ENCODE data around the gene IRF9. TPM values are rescaled to one million over a fixed set of nuclear protein-coding genes. Genes with fewer than 3 reads are reported as not detected.

IRF9 gene
- total and polyA plus RNA-seq, 2 of the 13 experiments (the other 11 are each of a cell fraction or from before 2014, with no cell fraction given): 14.9 to 49.7 TPM

- no peak for TF ChIP-seq BCLAF1 (IDR thresholded peaks at IDR 0.05)
- TF ChIP-seq ZNF800 (CRISPR knock-in tag; IDR thresholded peaks at IDR 0.05): no peak
- no peak for TF ChIP-seq ATF2 (CRISPR knock-in tag; IDR thresholded peaks at IDR 0.05)
- TF ChIP-seq UBTF (CRISPR knock-in tag; IDR thresholded peaks at IDR 0.05): peak; percentile 68; the same call in 1 of the 2 replicates
- TF ChIP-seq HIVEP1 (CRISPR knock-in tag; IDR thresholded peaks at IDR 0.05): peak; percentile 69
- TF ChIP-seq MAFK (conservative IDR thresholded peaks at IDR 0.05 in 1 of 2, IDR thresholded peaks at IDR 0.05 in 1 of 2; ENCODE audit: low read length in 2 of 2): no peak
- TF ChIP-seq GTF3A (CRISPR knock-in tag; conservative IDR thresholded peaks at IDR 0.05): peak; percentile 92
- no peak for TF ChIP-seq ZNF629 (CRISPR knock-in tag; conservative IDR thresholded peaks at IDR 0.05)
- no peak for TF ChIP-seq THAP9 (CRISPR knock-in tag; IDR thresholded peaks at IDR 0.05; ENCODE audit: borderline replicate concordance)
- TF ChIP-seq MAFF (IDR thresholded peaks at IDR 0.05; ENCODE audit: low read depth, low read length): no peak
- peak; percentile 70; the same call in 1 of the 2 replicates for TF ChIP-seq ZNF552 (CRISPR knock-in tag; IDR thresholded peaks at IDR 0.05; ENCODE audit: borderline replicate concordance)
- no peak for TF ChIP-seq ZNF530 (CRISPR knock-in tag; IDR thresholded peaks at IDR 0.05; ENCODE audit: low read depth)
- TF ChIP-seq MNT (IDR thresholded peaks at IDR 0.05): no peak
- TF ChIP-seq KLF16 (CRISPR knock-in tag; IDR thresholded peaks at IDR 0.05): no peak
- TF ChIP-seq SNAPC5 (CRISPR knock-in tag; IDR thresholded peaks at IDR 0.05; ENCODE audit: borderline replicate concordance): no peak
Observed at GRCh38 chr14:24147761-24148428, 13.2 kb upstream of the IRF9 start (continued).

Data from HepG2 (cell line).